KBM-7 (cell line): ENCODE measurements around the gene RABEP2.
"Not testable (repeated sequence)": the region's sequence is repeated elsewhere in the genome, so short reads cannot be mapped to it uniquely, and the experiment has no call there.

Experiments used
- DNase-seq: peaks from one replicate; pipeline ENCODE4 v3.0.0-alpha.2; 2015
- in situ Hi-C: fragments of 300-500 bp; cut with MboI; formaldehyde crosslinking; loops from 2 replicates; pipeline ENCODE4 v1.14.3; 2020; ENCODE audit warnings: low sequenced_read_pairs, low pct_unique_long_range_greater_than_20kb, mixed read lengths

The RABEP2 gene

GRCh38 chr16:28935924-28936783, 11.1 kb upstream of the RABEP2 start:
- DNase-seq, result peak; percentile 99
- in situ Hi-C loops, result loop anchor here (25.0 kb wide), 1 partner anchor 399 kb away; the partner anchor contains the start of gene NUPR1

GRCh38 chr16:28935346-28935745, 10.3 kb upstream of the RABEP2 start:
- no peak for DNase-seq
- in situ Hi-C loops, result loop anchor here (25.0 kb wide), 1 partner anchor 398 kb away; the partner anchor contains the start of gene NUPR1

- no peak for DNase-seq
- in situ Hi-C loops, result loop anchor here (25.0 kb wide), 1 partner anchor 396 kb away; the partner anchor contains the start of gene NUPR1
These were observed 8.1 kb upstream of the RABEP2 start for GRCh38 chr16:28933171-28933570.

GRCh38 chr16:28932339-28933141, 7.5 kb upstream of the RABEP2 start:
- DNase-seq, result no peak
- in situ Hi-C loops, result loop anchor here (25.0 kb wide), 1 partner anchor 395 kb away; the partner anchor contains the start of gene NUPR1

GRCh38 chr16:28931801-28932225, 6.8 kb upstream of the RABEP2 start, which contains the start of gene CD19:
TSS of gene CD19 (plus strand) at chr16:28931971. CDS start at chr16:28932001, 30 bp downstream.
- in situ Hi-C loops, result loop anchor here (25.0 kb wide), 1 partner anchor 395 kb away; the partner anchor contains the start of gene NUPR1
- DNase-seq, result no peak

DNA sequence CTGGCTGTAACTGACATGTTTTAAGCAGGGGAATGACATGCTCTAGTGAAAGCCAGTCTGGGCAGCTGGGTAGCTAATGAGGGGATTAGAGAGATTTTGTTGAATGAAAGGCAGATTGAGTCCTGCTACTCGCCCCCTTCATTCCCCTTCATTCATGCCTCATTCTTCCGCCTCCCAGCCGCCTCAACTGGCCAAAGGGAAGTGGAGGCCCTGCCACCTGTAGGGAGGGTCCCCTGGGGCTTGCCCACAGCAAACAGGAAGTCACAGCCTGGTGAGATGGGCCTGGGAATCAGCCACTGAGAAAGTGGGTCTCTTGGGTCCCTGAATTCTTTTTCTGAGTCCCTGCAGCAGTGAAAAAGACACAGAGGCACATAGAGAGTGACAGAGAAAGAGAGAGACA, 5.6 kb upstream of the RABEP2 start:
- in situ Hi-C loops, result loop anchor here (25.0 kb wide), 1 partner anchor 393 kb away; the partner anchor contains the start of gene NUPR1
- peak; percentile 74 for DNase-seq

DNA sequence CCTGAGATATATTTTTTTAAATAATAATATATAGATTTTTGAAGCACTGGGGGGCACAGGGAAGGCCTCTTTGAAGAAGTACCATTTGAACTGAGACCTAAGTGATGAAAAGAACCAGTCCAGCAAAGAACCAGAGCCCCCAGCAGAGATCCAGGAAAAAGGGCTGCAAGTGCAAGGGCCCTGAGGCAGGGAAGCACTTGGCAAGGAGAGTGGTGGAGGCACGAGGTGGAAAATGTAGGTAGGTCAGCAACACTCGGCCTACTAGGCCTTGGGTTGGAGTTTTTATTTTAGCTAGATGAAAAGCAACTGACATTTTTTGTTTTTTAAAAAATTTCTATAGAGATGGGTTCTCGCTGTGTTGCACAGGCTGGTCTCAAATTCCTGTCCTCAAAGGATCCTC, 5.2 kb upstream of the RABEP2 start:
- DNase-seq, result no peak
- in situ Hi-C loops, result loop anchor here (25.0 kb wide), 1 partner anchor 393 kb away; the partner anchor contains the start of gene NUPR1

- in situ Hi-C loops, result loop anchor here (25.0 kb wide), 1 partner anchor 391 kb away; the partner anchor contains the start of gene NUPR1
- DNase-seq, result no peak
These were observed 2.8 kb upstream of the RABEP2 start for GRCh38 chr16:28927815-28928214.

- in situ Hi-C loops, result loop anchor here (25.0 kb wide), 1 partner anchor 389 kb away; the partner anchor contains the start of gene NUPR1
- not testable (repeated sequence) for DNase-seq
These were observed 1.2 kb upstream of the RABEP2 start for GRCh38 chr16:28926284-28926683.

DNA sequence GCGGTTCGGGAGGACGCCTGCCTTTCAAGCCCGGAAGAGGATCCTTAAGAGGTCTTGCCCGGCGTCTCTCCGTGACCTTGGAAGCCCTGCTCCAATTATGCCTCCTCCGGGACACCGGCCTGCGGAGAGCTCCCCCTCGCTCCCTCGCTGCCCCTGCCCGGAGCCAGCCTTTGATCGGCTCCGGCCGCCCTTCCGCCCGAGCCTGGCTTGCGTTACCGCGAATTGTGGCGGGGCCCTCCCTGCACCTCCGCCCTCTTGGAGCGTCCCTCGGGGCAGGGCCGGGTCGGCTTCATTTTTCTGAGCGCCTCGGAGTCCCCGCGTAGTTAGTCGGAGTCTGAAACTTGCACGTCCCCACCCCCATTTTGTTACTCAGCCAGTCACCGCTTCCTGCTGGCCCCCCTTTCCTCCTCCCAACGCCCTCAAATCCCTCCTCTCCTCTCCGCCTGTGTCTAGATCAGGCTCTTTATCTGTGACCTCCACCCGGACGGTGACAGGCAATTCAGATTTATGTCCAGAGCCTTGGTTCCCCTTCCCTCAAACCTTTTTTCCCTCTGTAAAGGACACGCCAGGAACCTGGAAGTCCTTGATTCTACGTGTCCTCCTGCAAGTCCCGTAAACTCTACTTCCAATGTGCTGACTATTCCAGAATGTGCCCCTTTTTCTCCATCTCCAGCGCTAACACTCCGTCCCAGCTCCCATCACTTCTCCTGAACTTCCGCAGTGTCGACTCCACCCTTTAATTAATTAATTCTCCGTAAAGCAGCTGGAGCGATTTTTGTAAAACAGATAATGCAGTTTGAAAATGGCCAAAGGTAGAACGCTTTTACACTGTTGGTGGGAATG, 569 bp upstream of the RABEP2 start:
- peak; percentile 87 for DNase-seq
- in situ Hi-C loops, result loop anchor here (25.0 kb wide), 1 partner anchor 388 kb away; the partner anchor contains the start of gene NUPR1

GRCh38 chr16:28924399-28924761, 658 bp downstream of the RABEP2 start:
- in situ Hi-C loops, result no loop called here
- no peak for DNase-seq

GRCh38 chr16:28923652-28924398, 1.2 kb downstream of the RABEP2 start:
- in situ Hi-C loops, result no loop called here
- peak; percentile 22 for DNase-seq

GRCh38 chr16:28923231-28923587, 1.8 kb downstream of the RABEP2 start:
- in situ Hi-C loops, result no loop called here
- no peak for DNase-seq

GRCh38 chr16:28918698-28919097, 6.3 kb downstream of the RABEP2 start:
- DNase-seq, result no peak

GRCh38 chr16:28917095-28917494, 7.9 kb downstream of the RABEP2 start:
- in situ Hi-C loops, result no loop called here
- DNase-seq, result no peak

More at GRCh38 chr16:28918698-28919097, 6.3 kb downstream of the RABEP2 start:
- in situ Hi-C loops, result no loop called here

- in situ Hi-C loops, result no loop called here
- DNase-seq, result no peak
These were observed 9.9 kb downstream of the RABEP2 start for GRCh38 chr16:28915181-28915580.

- in situ Hi-C loops, result no loop called here
- no peak for DNase-seq
These were observed 10.9 kb downstream of the RABEP2 start for GRCh38 chr16:28913946-28914724.
